ENCODE data around the gene SRM.
"Not testable (repeated sequence)": the region's sequence is repeated elsewhere in the genome, so short reads cannot be mapped to it uniquely, and the experiment has no call there.

The SRM gene

GRCh38 chr1:11064942-11065341, 5.1 kb upstream of the SRM start:
- no peak for DNase-seq (ENCODE audit: low spot score)

- DNase-seq (ENCODE audit: low spot score), result not testable (repeated sequence)
Measured at GRCh38 chr1:11063937-11064537, 4.2 kb upstream of the SRM start.

- no peak for DNase-seq (ENCODE audit: low spot score)
Measured at GRCh38 chr1:11062965-11063401, 3.2 kb upstream of the SRM start.

- DNase-seq (ENCODE audit: low spot score), result no peak
Measured at GRCh38 chr1:11061652-11062365, 2.0 kb upstream of the SRM start.

- no peak for DNase-seq (ENCODE audit: low spot score)
Measured at GRCh38 chr1:11059155-11059967, 457 bp downstream of the SRM start.

- no peak for DNase-seq (ENCODE audit: low spot score)
Measured at GRCh38 chr1:11058595-11059154, 1.1 kb downstream of the SRM start.

GRCh38 chr1:11058026-11058425, 1.8 kb downstream of the SRM start:
- no peak for DNase-seq (ENCODE audit: low spot score)

GRCh38 chr1:11057477-11057876, 2.3 kb downstream of the SRM start:
- DNase-seq (ENCODE audit: low spot score), result no peak

GRCh38 chr1:11056504-11056903, 3.3 kb downstream of the SRM start:
- no peak for DNase-seq (ENCODE audit: low spot score)

GRCh38 chr1:11055676-11056075, 4.1 kb downstream of the SRM start:
- no peak for DNase-seq (ENCODE audit: low spot score)

- DNase-seq (ENCODE audit: low spot score), result no peak
Measured at GRCh38 chr1:11054666-11055065, 5.2 kb downstream of the SRM start.

- no peak for DNase-seq (ENCODE audit: low spot score)
Measured at GRCh38 chr1:11054181-11054580, 5.6 kb downstream of the SRM start.

- no peak for DNase-seq (ENCODE audit: low spot score)
Measured at GRCh38 chr1:11053758-11054137, 6.1 kb downstream of the SRM start.

GRCh38 chr1:11052839-11053757, 6.7 kb downstream of the SRM start:
- DNase-seq (ENCODE audit: low spot score), result no peak

GRCh38 chr1:11051781-11052511, 7.9 kb downstream of the SRM start:
- no peak for DNase-seq (ENCODE audit: low spot score)

- not testable (repeated sequence) for DNase-seq (ENCODE audit: low spot score)
Measured at GRCh38 chr1:11051121-11051520, 8.7 kb downstream of the SRM start.

GRCh38 chr1:11046625-11047365, 13.0 kb downstream of the SRM start, which contains the start of gene MASP2:
Gene MASP2 (minus strand): TSS chr1:11047239. CDS start chr1:11047207, 32 bp downstream.
- DNase-seq (ENCODE audit: low spot score), result no peak

GRCh38 chr1:11046270-11046566, 13.6 kb downstream of the SRM start:
- DNase-seq (ENCODE audit: low spot score), result no peak

- no peak for DNase-seq (ENCODE audit: low spot score)
Measured at GRCh38 chr1:11045428-11046269, 14.2 kb downstream of the SRM start.

All from germinal center (tissue), 1 donor.